Stimulated activated CD8-positive, alpha-beta memory T cell treated with anti-CD3 and anti-CD28 coated beads, Interleukin-4, amount 100 ng/mL, for 1 hour (primary cell): ENCODE measurements around the gene FANK1.

Experiments
- DNase-seq, 2 donors: peaks; one replicate each; pipeline ENCODE4 v3.0.0-alpha.2; 2020; ENCODE audit warnings: low read depth in 2 of 2, low spot score in 1 of 2

FANK1 gene

GRCh38 chr10:125985557-125986240, 89.3 kb downstream of the FANK1 start:
- no peak for DNase-seq

- no peak for DNase-seq
These were observed 93.4 kb downstream of the FANK1 start for GRCh38 chr10:125989791-125990190.

- DNase-seq = no peak
These were observed 94.6 kb downstream of the FANK1 start for GRCh38 chr10:125990974-125991373.

- no peak for DNase-seq
These were observed 95.0 kb downstream of the FANK1 start for GRCh38 chr10:125991392-125991791.

GRCh38 chr10:125992254-125992653, 95.9 kb downstream of the FANK1 start:
- DNase-seq = no peak

GRCh38 chr10:125994601-125995000, 98.2 kb downstream of the FANK1 start:
- DNase-seq = no peak

- DNase-seq = no peak
These were observed 99.5 kb downstream of the FANK1 start for GRCh38 chr10:125995726-125996304.

- no peak for DNase-seq
These were observed 101.2 kb downstream of the FANK1 start for GRCh38 chr10:125997586-125997985.

- no peak for DNase-seq
These were observed 103.3 kb downstream of the FANK1 start for GRCh38 chr10:125999694-126000093.

- DNase-seq = no peak
These were observed 105.2 kb downstream of the FANK1 start for GRCh38 chr10:126001576-126001975.

GRCh38 chr10:126004752-126005151, 108.4 kb downstream of the FANK1 start:
- DNase-seq = no peak

- DNase-seq = no peak
These were observed 109.9 kb downstream of the FANK1 start for GRCh38 chr10:126006264-126006663.

- no peak for DNase-seq
These were observed 110.5 kb downstream of the FANK1 start for GRCh38 chr10:126006906-126007305.

- DNase-seq = no peak
These were observed 113.3 kb downstream of the FANK1 start for GRCh38 chr10:126009650-126010049.

- peak in 1 of 2 donors; percentile 9 for DNase-seq
These were observed 115.6 kb downstream of the FANK1 start for GRCh38 chr10:126011995-126012394.

- DNase-seq = no peak
These were observed 116.1 kb downstream of the FANK1 start for GRCh38 chr10:126012485-126012884.

- DNase-seq = no peak
These were observed 117.3 kb downstream of the FANK1 start for GRCh38 chr10:126013489-126014281.

- DNase-seq = no peak
These were observed 117.9 kb downstream of the FANK1 start for GRCh38 chr10:126014309-126014708.

- DNase-seq = no peak
These were observed 119.0 kb downstream of the FANK1 start for GRCh38 chr10:126015413-126015812.

- no peak for DNase-seq
These were observed 119.9 kb downstream of the FANK1 start for GRCh38 chr10:126016156-126016805.

- no peak for DNase-seq
These were observed 120.5 kb downstream of the FANK1 start for GRCh38 chr10:126016882-126017281.
